OCI-M2 (cell line): ENCODE data around the gene MELK.

Experiments
- DNase-seq: peaks from one replicate; lab custom pipeline; 2025; ENCODE audit not compliant: unreplicated experiment; lab: John Stamatoyannopoulos, UW

The MELK gene

DNA sequence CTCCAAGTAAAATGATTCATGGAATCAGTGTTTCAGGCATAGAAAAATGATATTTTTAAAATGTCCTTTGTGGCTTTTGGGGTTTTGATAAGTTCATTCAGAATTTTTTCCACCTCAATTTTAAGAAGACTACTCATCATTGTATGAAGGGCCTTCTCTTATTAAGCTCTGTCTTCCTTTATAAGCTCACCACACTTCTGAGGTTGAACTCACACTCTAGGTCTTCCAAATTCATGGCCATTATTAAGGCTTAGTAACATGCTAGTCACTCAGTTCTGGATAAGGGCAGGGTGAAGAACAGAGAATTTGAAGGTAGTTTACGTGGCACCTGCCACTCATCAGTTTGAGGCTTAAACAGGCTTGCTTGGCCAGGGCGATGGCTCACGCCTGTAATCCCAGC lies 4.2 kb downstream of the MELK start:
- DNase-seq, result no peak

DNA sequence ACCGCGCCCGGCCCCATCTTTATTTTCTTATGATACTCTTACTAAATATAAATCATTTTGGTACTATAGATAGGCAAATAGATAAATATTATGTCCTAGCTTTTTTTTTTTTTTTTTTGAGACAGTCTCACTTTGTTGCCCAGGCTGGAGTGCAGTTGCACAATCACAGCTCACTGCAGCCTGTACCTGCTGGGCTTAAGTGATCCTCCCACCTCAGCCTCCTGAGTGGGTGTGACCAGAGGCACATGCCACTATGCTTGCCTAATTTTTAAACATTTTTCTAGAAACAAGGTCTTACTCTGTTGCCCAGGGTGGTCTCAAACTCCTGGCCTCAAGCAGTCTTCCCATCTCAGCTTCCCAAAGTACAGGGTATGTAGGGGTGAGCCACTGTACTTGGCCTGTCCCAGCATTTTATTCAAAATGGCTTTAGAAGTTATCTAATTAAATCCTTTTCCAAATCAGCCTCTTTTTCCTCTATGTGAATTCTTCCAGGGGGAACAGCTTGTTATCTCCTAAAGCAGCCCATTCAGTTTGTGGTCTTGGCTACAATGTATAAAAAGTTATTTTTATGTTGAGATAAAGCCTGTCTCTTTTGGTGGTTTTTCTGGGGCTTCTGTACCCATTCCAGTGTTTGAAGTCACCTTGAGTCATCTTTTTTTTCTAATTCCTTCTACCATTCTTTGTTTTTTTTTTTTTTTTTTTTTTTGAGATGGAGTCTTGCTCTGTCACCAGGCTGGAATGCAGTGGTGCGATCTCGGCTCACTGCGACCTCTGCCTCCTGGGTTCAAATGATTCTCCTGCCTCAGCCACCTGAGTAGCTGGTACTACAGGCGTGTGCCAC lies 12.1 kb downstream of the MELK start:
- no peak for DNase-seq

DNA sequence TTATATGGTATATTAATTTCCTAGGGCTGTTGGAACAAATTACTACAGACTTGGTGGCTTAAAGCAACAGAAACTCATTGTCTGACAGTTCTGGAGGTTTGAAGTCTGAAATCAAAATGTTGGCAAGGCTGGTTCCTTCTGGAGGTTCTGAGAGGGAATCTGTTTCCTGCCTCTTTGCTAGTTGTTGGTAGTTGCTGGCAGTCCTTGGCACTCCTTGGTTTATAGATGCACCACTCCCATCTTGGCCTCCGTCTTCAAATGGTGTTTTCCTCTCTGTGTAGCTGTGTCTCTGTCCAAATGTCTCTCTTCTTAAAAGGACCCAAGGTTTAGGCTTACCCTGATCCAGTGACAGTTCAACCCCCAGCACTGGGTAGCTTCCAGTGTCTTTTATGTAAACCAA lies 17.5 kb downstream of the MELK start:
- DNase-seq, result no peak

DNA sequence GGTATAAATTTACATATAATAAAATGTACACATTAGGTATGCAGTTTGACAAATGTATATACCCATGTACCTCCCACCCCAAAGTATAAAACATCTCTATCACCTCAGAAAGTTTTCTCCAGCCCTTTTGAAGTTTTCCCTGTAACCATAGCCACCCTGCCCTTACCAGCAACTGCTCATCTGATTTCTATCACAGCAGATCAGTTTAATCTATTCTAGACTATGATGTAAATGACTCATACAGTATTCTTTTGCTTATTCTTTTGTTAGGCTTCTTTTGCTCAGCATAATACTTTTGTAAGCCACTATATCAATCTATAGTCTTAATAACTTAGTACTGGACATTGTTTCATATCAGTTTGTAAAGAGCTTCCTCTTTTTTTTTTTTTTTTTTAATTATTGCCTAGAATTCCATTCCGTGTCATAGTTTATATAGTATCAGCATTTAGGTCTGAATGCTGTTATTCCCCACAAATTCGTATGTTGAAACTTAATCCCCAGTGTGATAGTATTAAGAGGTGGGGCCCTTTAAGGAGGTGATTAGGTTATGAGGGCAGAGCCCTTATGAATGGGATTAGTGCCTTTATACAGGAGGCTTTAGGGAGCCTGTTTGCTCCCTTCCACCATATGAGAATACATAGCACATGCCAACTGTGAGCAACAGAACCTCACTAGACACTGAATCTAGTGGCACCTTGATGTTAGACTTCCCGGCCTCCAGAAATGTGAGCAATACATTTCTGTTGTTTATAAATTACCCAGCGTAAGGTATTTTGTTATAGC lies 20.3 kb downstream of the MELK start:
- DNase-seq, result no peak

DNA sequence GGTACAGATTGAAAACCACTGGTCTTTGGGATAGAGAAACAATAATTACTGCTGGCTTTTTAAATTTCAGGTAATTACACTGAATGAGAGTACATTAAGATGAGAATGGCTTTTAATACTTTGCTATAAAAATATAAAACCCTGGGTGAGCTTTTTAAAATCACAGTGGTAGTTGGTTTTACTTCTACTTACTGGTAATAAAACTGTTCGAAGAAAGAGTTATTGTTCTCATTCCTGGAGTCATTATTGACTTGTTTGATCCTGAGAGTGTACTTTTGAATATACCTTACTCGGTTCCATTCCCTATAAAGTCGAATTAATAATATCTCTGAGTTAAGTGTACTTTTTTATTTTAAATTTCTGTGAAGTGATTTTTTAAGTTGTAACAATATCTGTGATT lies 21.5 kb downstream of the MELK start:
- DNase-seq, result no peak

DNA sequence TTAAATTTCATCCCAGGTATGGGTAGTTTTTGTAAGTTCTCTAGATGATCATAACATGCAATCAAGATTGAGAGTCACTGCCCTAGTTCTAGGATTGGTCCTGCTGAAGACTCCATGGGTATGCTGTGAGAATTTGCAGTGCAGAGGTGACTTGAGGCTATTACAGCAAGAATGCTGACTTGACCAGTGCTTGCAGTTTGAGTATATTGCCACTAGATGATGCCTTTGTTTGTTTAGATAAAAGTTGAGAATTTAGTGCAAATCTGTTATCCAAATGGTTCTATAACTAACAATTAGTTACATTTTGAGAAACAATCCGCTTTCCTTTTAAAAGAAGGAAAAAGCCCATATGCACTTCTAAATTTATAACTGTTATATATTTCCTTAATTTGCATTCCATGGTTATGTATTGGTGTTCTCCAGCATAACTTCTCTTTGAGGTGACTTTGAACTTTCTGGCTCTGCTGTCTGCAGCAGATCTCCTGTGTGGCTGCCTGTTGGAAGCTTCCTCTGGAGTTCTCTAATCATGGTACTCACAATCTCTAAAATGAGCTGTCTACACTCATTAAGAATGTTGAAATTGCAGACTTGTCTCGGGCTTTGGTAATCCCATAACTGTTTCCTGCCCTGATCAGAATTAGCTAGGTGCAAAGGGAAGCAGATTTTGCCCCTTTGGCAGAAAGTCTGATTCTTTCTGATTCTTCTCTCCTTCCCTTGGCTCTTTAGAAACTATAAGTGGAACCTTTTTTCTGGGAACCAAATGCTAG lies 24.9 kb downstream of the MELK start:
- no peak for DNase-seq

DNA sequence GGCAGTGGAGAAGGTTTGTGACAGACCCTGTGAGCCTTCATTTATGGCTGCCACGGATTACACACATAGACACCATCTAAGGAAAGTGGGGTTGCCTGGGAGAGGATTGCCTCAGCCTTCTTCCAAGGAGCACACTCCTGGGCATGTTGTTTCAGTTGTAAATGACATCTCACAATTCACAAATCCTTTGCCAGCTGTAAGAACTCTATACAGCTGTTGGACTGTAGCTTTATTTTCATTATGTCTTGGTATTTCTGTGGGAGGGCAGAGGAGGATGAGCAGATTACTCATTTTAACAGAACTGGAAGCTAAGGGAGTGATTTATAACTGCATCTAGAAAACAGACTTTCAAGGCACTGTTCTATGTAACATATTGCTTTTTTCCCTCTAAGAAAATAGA lies 25.6 kb downstream of the MELK start:
- DNase-seq, result no peak

DNA sequence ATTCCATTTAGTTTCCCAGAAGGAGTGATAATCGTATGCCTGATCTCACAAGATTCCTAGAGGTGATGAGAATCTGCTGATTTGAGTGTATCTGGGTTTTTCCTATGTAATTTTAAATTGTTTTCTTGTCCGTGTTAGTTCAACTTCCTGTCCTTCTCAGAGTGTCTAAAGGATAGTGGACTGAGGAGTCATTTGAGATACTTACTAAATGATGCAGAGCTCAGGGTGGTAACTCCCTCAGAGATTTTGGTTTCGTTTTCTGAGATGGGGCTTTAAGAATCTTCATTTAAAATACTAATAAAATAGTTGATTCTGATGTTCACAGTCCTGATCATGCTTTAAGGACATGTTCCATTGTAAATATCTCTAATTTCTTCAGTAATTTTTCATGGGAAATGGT lies 30.3 kb downstream of the MELK start:
- no peak for DNase-seq

DNA sequence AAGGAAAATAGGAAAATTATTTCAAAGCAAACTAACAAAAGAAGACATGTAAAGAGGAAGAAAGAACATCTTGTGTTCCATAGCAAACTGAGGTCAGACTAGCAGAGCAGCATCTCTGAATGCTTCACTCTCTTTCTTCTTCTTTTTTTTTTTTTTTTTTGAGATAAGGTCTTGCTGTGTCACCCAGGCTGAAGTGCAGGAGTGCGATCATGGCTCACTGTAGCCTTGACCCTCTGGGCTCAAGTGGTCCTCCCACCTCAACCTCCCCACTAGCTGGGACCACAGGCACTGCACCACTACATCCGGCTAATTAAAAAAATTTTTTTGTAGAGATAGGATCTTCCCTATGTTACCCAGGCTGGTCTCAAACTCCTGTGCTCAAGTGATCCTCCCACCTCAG lies 36.6 kb downstream of the MELK start:
- no peak for DNase-seq

DNA sequence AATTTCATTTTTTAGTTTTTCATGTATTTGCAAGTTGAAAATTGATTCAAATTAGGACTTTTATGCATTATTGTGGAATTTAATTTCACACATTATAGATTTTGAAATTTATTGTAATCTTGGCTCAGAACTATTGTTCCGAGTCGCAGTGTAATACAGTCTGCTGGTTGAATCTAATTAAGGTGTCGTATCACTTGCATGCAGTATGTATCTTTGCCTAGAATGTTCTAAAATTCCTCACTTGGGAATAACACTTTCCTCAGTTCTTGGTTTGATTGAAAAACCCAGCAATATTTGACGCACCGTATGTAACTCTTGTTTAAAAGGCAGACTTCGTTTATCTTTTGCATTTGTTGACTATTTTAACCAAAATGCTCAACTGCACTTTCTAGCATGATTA lies 49.4 kb downstream of the MELK start:
- DNase-seq, result no peak

DNA sequence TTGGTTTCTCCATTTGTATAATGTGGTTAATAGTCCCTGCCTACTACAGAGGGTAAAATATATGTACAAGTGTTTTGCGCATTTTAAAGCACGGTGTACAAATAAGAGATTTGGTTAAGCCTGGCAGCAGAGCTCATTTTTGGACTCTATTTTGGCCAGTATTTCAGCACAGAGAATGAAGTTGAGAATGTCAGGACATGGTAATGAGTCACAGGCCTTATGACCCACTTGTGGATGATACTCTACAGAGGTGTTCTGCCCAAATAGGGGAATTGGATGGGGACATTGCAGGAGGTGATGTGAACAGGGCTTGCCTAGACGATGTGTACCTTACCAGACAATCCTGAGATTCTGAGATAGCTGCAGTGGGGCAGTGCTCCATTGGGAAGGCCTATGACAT lies 50.6 kb downstream of the MELK start:
- DNase-seq, result no peak

DNA sequence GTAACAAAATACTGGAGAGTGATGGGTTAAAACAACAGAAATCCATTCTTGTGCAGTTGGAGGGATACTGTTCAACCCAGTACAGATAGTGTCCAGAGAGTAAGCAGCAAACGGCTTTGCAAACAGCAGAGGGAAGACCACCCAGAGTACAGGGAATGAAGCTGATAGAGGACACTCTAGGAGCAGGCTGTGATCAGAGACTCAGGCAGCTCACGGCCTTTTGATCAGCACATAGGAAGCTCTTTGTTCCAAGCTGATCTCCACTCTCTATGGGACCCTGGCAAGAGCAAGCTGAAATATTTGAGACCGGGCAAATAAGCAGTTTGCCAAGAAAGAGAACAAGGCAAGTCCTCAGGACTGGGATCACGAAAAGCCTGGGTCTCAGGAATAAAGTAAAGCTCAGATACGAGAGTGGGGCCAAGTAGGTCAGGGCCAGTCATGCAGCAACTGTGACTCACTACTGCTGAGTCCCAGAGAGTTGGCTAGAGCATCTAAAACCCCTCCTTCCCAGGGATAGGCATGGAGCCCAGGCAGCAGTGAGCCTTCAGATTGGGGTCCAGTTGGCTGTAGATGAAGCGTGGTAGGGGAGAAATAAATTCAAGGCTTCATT lies 52.4 kb downstream of the MELK start:
- DNase-seq, result no peak

DNA sequence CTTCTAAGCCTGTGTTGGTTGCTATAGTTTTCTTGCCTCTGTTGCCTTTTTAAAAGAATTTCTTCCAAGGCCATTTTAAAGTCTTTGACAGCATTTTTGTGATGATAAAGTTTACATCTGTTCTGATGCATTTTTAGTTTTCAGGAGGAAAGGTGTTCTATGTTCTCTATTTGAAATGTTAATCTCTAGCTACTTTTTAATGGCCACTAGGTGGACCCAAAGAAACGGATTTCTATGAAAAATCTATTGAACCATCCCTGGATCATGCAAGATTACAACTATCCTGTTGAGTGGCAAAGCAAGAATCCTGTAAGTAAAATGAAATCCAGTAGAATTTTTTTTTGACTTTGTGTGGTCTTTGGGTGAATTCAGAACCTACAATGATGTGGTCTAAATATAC lies 60.2 kb downstream of the MELK start:
- no peak for DNase-seq

DNA sequence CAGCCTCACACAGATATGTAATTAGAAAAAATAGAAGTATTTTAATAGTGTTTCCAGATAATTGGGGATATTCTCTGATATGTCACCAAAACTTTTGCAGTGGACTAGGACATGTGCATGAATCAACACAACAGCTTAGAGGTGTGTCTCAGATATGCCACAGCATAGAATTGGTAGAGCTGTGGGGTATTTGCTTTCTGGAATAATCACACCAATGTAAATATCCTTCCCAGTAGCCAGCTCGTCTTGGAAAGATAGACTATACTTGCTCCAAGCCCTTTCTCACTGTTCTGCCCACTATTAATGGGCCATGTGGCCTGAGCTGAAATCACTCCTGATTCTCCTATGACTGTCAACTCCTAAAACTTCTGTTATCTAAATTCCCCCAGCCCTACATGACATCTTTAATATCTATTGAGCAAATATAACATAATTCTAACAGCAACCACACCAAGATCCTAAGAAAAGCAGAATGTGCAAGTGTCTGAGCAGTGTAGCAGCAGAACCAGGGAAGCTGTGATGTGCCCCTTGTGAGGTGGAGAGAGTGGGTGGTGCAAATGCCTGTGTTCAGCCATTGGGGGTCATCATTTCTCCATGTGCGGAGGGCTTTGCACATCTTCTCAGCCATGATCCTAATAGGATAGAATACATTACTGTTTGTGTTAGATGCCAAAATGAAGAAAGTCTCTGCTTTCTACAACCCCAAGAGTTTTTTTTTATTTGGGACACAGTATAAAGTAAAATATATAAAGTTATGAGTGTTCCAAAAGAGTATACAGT lies 65.0 kb downstream of the MELK start:
- DNase-seq, result no peak

DNA sequence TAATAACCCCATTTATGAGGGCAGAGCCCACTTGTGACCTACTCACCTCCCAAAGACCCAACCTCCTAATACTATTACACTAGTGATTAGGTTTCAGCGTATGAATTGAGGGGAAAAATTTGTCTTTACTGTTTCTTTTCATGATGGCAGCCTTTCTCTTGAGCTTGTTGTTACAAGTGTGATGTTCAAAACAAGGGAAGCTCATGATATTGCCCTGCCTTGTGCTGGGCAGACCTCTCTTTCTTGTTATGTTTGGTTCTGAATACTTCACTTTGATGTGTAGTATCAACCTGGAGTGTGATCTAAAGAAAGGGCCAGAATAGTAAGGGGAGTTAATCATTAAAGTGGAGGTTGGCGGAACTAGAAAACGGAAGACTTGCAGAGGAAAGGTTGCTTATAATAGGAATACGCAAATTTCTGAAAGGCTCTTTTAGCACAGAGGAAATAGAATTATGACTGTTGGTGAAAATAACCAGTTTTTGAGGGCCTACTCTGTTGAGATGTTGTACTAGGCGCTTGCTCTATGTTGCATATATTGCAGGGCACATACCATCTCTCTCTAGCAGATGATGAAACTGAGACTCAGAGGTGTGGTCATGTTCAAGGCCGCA lies 68.2 kb downstream of the MELK start:
- DNase-seq, result no peak

DNA sequence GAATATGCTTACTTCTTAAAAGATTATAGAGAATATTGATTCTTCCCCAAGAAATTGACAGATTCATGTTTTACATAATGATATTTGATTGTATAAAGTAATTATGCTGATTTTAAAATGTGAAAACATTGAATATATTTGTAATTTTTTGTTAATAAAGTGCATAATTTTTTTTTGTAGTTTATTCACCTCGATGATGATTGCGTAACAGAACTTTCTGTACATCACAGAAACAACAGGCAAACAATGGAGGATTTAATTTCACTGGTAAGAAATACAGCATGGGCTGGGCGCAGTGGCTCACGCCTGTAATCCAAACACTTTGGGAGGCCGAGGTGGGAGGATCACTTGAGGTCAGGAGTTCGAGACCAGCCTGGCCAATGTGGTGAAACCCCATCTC lies 70.1 kb downstream of the MELK start:
- DNase-seq, result no peak

DNA sequence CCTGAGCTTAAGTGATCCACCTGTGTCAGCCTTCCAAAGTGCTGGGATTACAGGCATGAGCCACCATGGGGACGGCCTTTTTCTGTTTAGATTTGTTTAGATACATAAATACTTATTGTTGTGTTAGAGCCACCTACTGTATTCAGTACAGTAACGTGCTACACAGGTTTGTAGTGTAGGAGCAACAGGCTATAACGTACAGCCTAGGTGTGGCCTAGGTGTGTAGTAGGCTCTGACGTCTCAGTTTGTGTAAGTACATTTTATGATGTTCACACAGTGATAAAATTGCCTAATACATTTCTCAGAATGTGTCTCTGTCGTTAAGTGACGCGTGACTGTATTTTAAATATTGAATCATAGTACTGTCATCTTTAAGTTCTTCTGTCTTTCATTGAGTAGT lies 84.1 kb downstream of the MELK start:
- no peak for DNase-seq

DNA sequence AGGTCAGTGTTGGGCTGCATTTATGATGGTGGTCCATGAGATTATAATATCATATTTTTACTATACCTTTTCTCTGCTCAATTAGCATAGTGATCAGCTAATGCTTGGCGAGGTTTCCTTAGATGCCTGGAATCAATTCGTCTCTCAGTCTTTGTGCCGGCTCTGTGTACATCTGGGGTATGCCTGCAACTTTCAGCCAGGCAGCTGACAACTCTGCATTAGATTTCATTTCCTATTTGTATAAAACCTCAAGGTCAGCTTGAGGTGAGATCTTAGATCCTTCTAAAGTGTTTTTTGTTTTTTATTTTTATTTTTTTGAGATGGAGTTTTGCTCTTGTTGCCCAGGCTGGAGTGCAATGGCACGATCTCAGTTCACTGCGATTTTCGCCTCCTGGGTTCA lies 86.8 kb downstream of the MELK start:
- DNase-seq, result no peak

DNA sequence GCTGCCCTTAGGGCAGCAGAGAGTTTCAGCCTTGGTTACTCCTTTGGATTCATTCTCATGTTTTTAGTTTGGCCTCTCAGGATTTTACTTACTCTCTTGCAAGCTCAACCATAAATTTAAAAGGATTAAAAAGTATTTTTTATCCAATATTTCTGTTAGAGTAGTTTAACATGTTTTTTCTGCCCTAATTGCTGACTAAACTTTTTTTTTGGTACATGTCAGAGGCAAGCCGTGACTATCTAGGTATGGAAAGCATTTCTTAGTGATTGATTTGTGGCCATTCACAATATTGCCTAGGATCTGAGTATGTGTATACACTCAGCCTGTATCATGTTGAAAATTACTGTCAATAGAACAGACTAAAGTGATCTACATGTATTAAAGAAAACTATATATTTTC lies 92.1 kb downstream of the MELK start:
- DNase-seq, result no peak

DNA sequence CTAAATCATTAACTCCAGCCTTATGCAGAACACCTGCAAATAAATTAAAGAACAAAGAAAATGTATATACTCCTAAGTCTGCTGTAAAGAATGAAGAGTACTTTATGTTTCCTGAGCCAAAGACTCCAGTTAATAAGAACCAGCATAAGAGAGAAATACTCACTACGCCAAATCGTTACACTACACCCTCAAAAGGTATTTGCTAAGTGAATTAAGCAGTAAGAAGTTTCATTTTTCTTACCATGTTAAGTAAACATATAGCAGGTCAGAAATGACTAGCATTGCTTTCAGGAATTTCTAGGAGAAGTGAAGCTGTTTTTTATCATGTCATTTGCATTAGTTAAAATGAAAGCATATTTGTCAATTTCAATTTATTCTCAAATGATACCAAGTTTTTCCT lies 92.7 kb downstream of the MELK start:
- no peak for DNase-seq
